Neural cell (in vitro differentiated cells): ENCODE measurements around the gene EFNA4. TPM values are rescaled to one million over a fixed set of nuclear protein-coding genes. Genes with fewer than 3 reads are reported as not detected.

Source experiments
- H2AFZ ChIP-seq: fragments of 200-600, 300-800 bp; sonication (generic), shearing (Covaris generic); 2 replicates; pipeline ENCODE4 v1.6.0; 2014; ENCODE audit warnings: low read depth, mild to moderate bottlenecking, antibody characterized with exemption, low read length, moderate library complexity
- H3F3A ChIP-seq: fragments of 200-600 bp; shearing (Covaris generic); 2 replicates; pipeline ENCODE4 v1.6.1; 2016; ENCODE audit warnings: mild to moderate bottlenecking, moderate library complexity, mixed read lengths, antibody characterized with exemption, low read length; ENCODE audit not compliant: insufficient read depth, poor library complexity, severe bottlenecking
- H3K27ac ChIP-seq: fragments of 200-600, 300-800 bp; sonication (generic), shearing (Covaris generic); 2 replicates; pipeline ENCODE4 v1.5.1; 2014; ENCODE audit warnings: mild to moderate bottlenecking, low read length, moderate library complexity
- H3K27me3 ChIP-seq: fragments of 300-800, 200-600 bp; sonication (generic), shearing (Covaris generic); 2 replicates; pipeline ENCODE4 v1.6.0; 2014; ENCODE audit warnings: mild to moderate bottlenecking, low read depth, low read length, moderate library complexity; ENCODE audit not compliant: insufficient read depth
- H3K36me3 ChIP-seq: fragments of 300-800, 200-600 bp; sonication (generic), shearing (Covaris generic); 2 replicates; pipeline ENCODE4 v1.5.1; 2014; ENCODE audit warnings: mild to moderate bottlenecking, antibody characterized with exemption, low read length, moderate library complexity; ENCODE audit not compliant: insufficient read depth
- H3K4me2 ChIP-seq: fragments of 300-800, 200-600 bp; sonication (generic), shearing (Covaris generic); 2 replicates; pipeline ENCODE4 v1.6.0; 2014; ENCODE audit warnings: mild to moderate bottlenecking, low read length
- H3K4me3 ChIP-seq: fragments of 300-800, 200-600 bp; sonication (generic), shearing (Covaris generic); 2 replicates; pipeline ENCODE4 v1.5.1; 2014; ENCODE audit warnings: mild to moderate bottlenecking, low read length, moderate library complexity
- H3K79me2 ChIP-seq: fragments of 200-600 bp; shearing (Covaris generic); replicated peaks from 2 replicates; pipeline ENCODE4 v1.6.0; 2014; ENCODE audit warnings: mild to moderate bottlenecking, low read length, moderate library complexity; ENCODE audit not compliant: insufficient read depth
- H3K9ac ChIP-seq: fragments of 300-800, 200-600 bp; sonication (generic), shearing (Covaris generic); 2 replicates; pipeline ENCODE4 v1.6.1; 2016; ENCODE audit warnings: mild to moderate bottlenecking, low read length, mixed read lengths
- H3K9me2 ChIP-seq: fragments of 200-600 bp; shearing (Covaris generic); 2 replicates; pipeline ENCODE4 v1.6.1; 2016; ENCODE audit warnings: mild to moderate bottlenecking, low read length, mixed read lengths; ENCODE audit not compliant: insufficient read depth
- H3K9me3 ChIP-seq: fragments of 200-600, 300-800 bp; sonication (generic), shearing (Covaris generic); 2 replicates; pipeline ENCODE4 v1.6.1; 2016; ENCODE audit warnings: mild to moderate bottlenecking, mixed run types, low read length, moderate library complexity, mixed read lengths
- H4K20me1 ChIP-seq: fragments of 200-600 bp; shearing (Covaris generic); 2 replicates; pipeline ENCODE4 v1.6.1; 2016; ENCODE audit warnings: mild to moderate bottlenecking, mixed run types; ENCODE audit not compliant: insufficient read depth
- EP300 ChIP-seq: fragments of 450-650 bp; conservative IDR thresholded peaks from 2 replicates; pipeline ENCODE4 v1.6.1; 2014; ENCODE audit warnings: antibody characterized with exemption, mild to moderate bottlenecking, moderate library complexity; ENCODE audit not compliant: poor library complexity, severe bottlenecking
- EZH2 ChIP-seq: fragments of 200-600, 300-800 bp; shearing (Covaris generic), sonication (generic); IDR thresholded peaks from 2 replicates; pipeline ENCODE4 v1.6.1; 2014; ENCODE audit warnings: antibody characterized with exemption, low read length, borderline replicate concordance, mild to moderate bottlenecking; ENCODE audit not compliant: insufficient read depth, poor library complexity, severe bottlenecking
- MXI1 ChIP-seq: fragments of 450-650 bp; conservative IDR thresholded peaks from 2 replicates; pipeline ENCODE4 v1.6.1; 2014; ENCODE audit warnings: antibody characterized with exemption, mild to moderate bottlenecking; ENCODE audit not compliant: poor library complexity, severe bottlenecking
- POLR2AphosphoS5 ChIP-seq: IDR thresholded peaks from 2 replicates; pipeline ENCODE4 v1.6.1; 2012
- RAD21 ChIP-seq: fragments of 450-650 bp; conservative IDR thresholded peaks from 2 replicates; pipeline ENCODE4 v1.6.1; 2014; ENCODE audit warnings: antibody characterized with exemption, mild to moderate bottlenecking, moderate library complexity
- SMC3 ChIP-seq: fragments of 450-650 bp; conservative IDR thresholded peaks from 2 replicates; pipeline ENCODE4 v1.6.1; 2014; ENCODE audit warnings: antibody characterized with exemption, mild to moderate bottlenecking, moderate library complexity; ENCODE audit not compliant: poor library complexity
- TAF1 ChIP-seq: IDR thresholded peaks from 2 replicates; pipeline ENCODE4 v1.6.1; 2012; ENCODE audit warnings: low read depth
- polyA plus RNA-seq: library from polyadenylated mRNA; depleted of rRNA; stranded (reverse); fragments of >200 nt; gene quantifications from 2 replicates; pipeline ENCODE4 v1.2.3, GENCODE V29; 2014
- TF ChIP-seq, protein P1 (sequence below): IDR thresholded peaks from 2 replicates; pipeline ENCODE4 v1.6.1; 2012; ENCODE audit warnings: borderline replicate concordance
- TF ChIP-seq, protein P2 (sequence below): fragments of 450-650 bp; IDR thresholded peaks from 2 replicates; pipeline ENCODE4 v1.5.1; 2014; ENCODE audit warnings: antibody characterized with exemption, mild to moderate bottlenecking, moderate library complexity; ENCODE audit not compliant: poor library complexity, severe bottlenecking

Gene EFNA4
- polyA plus RNA-seq, 1 donor from 2014 or later = 1.2 TPM

DNA sequence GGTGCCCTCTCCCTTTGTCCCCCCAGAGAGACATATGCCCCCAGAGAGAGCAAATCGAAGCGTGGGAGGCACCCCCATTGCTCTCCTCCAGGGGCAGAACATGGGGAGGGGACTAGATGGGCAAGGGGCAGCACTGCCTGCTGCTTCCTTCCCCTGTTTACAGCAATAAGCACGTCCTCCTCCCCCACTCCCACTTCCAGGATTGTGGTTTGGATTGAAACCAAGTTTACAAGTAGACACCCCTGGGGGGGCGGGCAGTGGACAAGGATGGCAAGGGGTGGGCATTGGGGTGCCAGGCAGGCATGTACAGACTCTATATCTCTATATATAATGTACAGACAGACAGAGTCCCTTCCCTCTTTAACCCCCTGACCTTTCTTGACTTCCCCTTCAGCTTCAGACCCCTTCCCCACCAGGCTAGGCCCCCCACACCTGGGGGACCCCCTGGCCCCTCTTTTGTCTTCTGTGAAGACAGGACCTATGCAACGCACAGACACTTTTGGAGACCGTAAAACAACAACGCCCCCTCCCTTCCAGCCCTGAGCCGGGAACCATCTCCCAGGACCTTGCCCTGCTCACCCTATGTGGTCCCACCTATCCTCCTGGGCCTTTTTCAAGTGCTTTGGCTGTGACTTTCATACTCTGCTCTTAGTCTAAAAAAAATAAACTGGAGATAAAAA is 23.5 kb downstream of the EFNA4 start:
- no peak overlapping the region for H3K27ac ChIP-seq
- peaks cover 23% of the 10 kb centered on the region for H4K20me1 ChIP-seq
- no peaks in the 10 kb centered on the region for H3K36me3 ChIP-seq
- no peak overlapping the region for H2AFZ ChIP-seq
- no peak overlapping the region for H3K9ac ChIP-seq
- H3K79me2 ChIP-seq = peaks cover 22% of the 10 kb centered on the region
- H3K4me2 ChIP-seq = no peak overlapping the region
- no peaks in the 10 kb centered on the region for H3K27me3 ChIP-seq
- no peaks in the 10 kb centered on the region for H3K9me2 ChIP-seq
- TF ChIP-seq EZH2 = no peak
- no peak for TF ChIP-seq SMC3
- TF ChIP-seq, protein P1, sequence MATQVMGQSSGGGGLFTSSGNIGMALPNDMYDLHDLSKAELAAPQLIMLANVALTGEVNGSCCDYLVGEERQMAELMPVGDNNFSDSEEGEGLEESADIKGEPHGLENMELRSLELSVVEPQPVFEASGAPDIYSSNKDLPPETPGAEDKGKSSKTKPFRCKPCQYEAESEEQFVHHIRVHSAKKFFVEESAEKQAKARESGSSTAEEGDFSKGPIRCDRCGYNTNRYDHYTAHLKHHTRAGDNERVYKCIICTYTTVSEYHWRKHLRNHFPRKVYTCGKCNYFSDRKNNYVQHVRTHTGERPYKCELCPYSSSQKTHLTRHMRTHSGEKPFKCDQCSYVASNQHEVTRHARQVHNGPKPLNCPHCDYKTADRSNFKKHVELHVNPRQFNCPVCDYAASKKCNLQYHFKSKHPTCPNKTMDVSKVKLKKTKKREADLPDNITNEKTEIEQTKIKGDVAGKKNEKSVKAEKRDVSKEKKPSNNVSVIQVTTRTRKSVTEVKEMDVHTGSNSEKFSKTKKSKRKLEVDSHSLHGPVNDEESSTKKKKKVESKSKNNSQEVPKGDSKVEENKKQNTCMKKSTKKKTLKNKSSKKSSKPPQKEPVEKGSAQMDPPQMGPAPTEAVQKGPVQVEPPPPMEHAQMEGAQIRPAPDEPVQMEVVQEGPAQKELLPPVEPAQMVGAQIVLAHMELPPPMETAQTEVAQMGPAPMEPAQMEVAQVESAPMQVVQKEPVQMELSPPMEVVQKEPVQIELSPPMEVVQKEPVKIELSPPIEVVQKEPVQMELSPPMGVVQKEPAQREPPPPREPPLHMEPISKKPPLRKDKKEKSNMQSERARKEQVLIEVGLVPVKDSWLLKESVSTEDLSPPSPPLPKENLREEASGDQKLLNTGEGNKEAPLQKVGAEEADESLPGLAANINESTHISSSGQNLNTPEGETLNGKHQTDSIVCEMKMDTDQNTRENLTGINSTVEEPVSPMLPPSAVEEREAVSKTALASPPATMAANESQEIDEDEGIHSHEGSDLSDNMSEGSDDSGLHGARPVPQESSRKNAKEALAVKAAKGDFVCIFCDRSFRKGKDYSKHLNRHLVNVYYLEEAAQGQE = no peak
- TF ChIP-seq POLR2AphosphoS5 = no peak
- no peak for TF ChIP-seq TAF1
- no peak for TF ChIP-seq EP300
- TF ChIP-seq, protein P2, sequence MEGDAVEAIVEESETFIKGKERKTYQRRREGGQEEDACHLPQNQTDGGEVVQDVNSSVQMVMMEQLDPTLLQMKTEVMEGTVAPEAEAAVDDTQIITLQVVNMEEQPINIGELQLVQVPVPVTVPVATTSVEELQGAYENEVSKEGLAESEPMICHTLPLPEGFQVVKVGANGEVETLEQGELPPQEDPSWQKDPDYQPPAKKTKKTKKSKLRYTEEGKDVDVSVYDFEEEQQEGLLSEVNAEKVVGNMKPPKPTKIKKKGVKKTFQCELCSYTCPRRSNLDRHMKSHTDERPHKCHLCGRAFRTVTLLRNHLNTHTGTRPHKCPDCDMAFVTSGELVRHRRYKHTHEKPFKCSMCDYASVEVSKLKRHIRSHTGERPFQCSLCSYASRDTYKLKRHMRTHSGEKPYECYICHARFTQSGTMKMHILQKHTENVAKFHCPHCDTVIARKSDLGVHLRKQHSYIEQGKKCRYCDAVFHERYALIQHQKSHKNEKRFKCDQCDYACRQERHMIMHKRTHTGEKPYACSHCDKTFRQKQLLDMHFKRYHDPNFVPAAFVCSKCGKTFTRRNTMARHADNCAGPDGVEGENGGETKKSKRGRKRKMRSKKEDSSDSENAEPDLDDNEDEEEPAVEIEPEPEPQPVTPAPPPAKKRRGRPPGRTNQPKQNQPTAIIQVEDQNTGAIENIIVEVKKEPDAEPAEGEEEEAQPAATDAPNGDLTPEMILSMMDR = no peak
- TF ChIP-seq RAD21 = no peak
- no peak for TF ChIP-seq MXI1
- no peak overlapping the region for H3K4me3 ChIP-seq
- no peaks in the 10 kb centered on the region for H3F3A ChIP-seq
- no peaks in the 10 kb centered on the region for H3K9me3 ChIP-seq

DNA sequence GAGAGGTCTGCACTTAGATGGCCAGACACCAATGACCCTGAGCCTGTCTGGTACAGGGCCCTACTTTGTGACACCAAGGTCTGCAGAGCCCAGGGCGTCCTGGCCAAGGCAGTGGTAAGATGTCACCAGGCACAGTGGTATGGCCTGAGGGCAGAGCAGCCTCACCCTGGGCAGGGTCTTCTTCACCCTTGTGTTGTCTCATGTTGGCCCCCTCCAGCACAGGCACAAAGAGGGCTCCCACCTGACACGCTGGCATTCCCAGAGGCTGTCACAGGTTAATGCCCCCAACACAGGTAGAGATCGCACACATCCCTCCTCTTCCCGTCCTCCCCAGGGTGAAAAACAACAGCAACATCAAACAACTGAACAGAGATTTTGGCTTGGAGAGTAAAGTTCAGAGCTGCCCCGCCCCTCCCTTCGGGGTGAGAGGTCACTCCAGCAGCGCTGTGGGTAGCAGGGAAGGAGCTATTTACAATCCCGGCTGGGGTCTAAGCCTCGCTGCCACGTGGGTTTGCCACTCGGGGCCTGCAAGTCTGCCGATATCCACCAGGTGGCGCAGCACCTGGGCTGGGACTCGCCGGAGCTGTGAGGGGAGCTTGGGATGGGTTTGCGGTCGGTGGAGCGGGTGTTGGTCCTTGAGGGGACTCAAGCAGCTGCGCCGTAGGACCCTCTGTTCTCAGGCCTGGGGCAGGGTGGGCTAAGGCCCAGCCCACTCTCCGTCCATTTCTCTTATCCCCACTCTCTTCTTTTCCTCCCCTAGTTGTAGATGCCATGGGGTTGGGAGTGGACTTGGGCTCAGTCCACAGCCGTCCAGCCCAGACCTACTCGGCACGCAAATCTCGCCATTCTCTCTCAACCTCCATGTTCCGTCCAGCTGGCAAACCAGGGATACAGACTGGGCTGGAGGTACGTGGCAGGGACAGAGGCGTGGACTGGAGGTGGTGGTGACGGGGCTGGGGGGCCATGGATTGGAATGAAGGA is 27.8 kb downstream of the EFNA4 start:
- H3F3A ChIP-seq = no peaks in the 10 kb centered on the region
- no peak overlapping the region for H2AFZ ChIP-seq
- TF ChIP-seq, protein P2 = peak; percentile 86
- peak; percentile 76 for TF ChIP-seq RAD21
- no peak for TF ChIP-seq EZH2
- TF ChIP-seq EP300 = no peak
- no peak for TF ChIP-seq TAF1
- TF ChIP-seq SMC3 = peak; percentile 87
- TF ChIP-seq, protein P1 = no peak
- TF ChIP-seq POLR2AphosphoS5 = no peak
- peak; percentile 49 for TF ChIP-seq MXI1
- no peak overlapping the region for H3K9ac ChIP-seq
- no peaks in the 10 kb centered on the region for H3K9me3 ChIP-seq
- no peak overlapping the region for H3K27ac ChIP-seq
- no peaks in the 10 kb centered on the region for H3K27me3 ChIP-seq
- no peak overlapping the region for H3K4me3 ChIP-seq
- no peak overlapping the region for H3K4me2 ChIP-seq
- H4K20me1 ChIP-seq = no peaks in the 10 kb centered on the region
- no peaks in the 10 kb centered on the region for H3K79me2 ChIP-seq
- H3K9me2 ChIP-seq = no peaks in the 10 kb centered on the region
- H3K36me3 ChIP-seq = no peaks in the 10 kb centered on the region
